ENCODE results near the gene ALDH8A1.

Gene ALDH8A1

DNA sequence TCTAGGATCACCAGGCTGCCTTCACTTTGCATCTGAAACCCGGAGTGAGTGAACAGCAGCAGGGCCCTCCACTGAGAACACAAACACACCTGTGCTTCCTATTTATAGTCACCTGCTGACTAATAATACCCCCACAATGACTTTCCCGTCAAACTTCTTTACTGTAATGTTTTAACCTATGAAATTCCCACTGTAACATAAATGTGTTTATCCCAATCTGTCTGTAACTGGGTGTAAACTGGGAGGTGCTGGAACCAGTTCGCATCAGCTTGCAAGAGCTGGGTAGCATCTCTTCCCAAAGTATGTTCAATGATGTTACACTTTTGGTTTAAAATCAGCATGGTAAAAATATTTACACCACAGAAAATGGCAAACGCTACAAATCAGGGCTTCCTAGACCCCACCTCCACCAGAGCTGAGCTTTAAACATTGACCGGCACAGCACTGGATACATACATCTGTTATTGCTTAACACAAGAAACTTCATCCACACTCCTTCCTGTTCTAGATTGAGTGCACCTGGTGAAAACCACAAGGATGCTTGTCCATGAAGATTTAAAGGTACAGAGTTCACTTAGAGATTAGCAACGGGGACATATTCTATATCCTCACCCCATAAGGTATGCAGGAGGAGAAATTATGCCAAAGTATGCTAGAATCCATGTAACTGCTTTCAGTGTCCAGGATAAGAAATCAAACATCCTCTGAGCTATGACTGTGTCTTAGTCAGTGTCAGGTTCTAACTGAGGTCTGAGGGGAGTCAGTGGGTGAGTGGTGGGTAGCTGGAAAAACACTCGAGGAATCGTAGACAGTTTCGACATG lies 79.0 kb downstream of the ALDH8A1 start:
- no peak for DNase-seq (ENCODE audit: low read depth)

DNA sequence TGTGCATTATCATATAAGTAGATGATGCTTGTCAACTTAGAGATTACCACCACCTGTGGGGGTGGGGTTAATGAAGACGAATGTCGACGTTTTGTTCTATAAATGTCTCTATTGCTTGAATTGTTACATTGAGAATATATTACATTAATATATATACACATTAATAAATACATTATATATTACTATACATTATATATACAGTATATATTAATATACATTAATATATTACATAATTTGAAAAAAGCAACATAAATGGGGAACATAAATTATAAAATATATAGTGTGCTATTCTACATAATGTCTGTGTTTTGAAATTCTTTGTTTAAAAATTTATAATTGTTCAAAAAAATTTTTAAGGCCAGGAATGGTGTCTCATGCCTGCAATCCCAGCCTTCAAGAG lies 81.1 kb downstream of the ALDH8A1 start:
- DNase-seq (ENCODE audit: low read depth) = no peak

Measured in stimulated activated CD8-positive, alpha-beta memory T cell treated with anti-CD3 and anti-CD28 coated beads, Interleukin-4, amount 100 ng/mL, for 24 hours (primary cell).